NCI-H187 (cell line): ENCODE data around the gene SEMA5A.

ENCODE experiments used
- DNase-seq, 2 experiments: peaks; one replicate each; lab custom pipeline; 2025; lab: John Stamatoyannopoulos, UW

The SEMA5A gene

GRCh38 chr5:9169557-9169902, 376.3 kb downstream of the SEMA5A start:
- DNase-seq, result no peak

GRCh38 chr5:9168791-9169556, 376.9 kb downstream of the SEMA5A start:
- no peak for DNase-seq

- DNase-seq, result no peak
These were observed 379.4 kb downstream of the SEMA5A start for GRCh38 chr5:9166202-9167112.

GRCh38 chr5:9165546-9165945, 380.3 kb downstream of the SEMA5A start:
- DNase-seq, result no peak

- DNase-seq, result no peak
These were observed 385.1 kb downstream of the SEMA5A start for GRCh38 chr5:9160747-9161146.

- no peak for DNase-seq
These were observed 388.1 kb downstream of the SEMA5A start for GRCh38 chr5:9157811-9158210.

GRCh38 chr5:9157020-9157419, 388.9 kb downstream of the SEMA5A start:
- DNase-seq, result no peak

- DNase-seq, result no peak
These were observed 389.6 kb downstream of the SEMA5A start for GRCh38 chr5:9156282-9156681.

- DNase-seq, result no peak
These were observed 394.0 kb downstream of the SEMA5A start for GRCh38 chr5:9151684-9152427.

- no peak for DNase-seq
These were observed 395.9 kb downstream of the SEMA5A start for GRCh38 chr5:9149988-9150387.

- DNase-seq, result no peak
These were observed 397.6 kb downstream of the SEMA5A start for GRCh38 chr5:9148242-9148641.

GRCh38 chr5:9140711-9141110, 405.2 kb downstream of the SEMA5A start:
- DNase-seq, result no peak

- DNase-seq, result no peak
These were observed 405.7 kb downstream of the SEMA5A start for GRCh38 chr5:9140202-9140601.

- no peak for DNase-seq
These were observed 406.5 kb downstream of the SEMA5A start for GRCh38 chr5:9139344-9139743.

- DNase-seq, result no peak
These were observed 417.7 kb downstream of the SEMA5A start for GRCh38 chr5:9128136-9128535.

- no peak for DNase-seq
These were observed 419.4 kb downstream of the SEMA5A start for GRCh38 chr5:9126490-9126889.

GRCh38 chr5:9125852-9126251, 420.0 kb downstream of the SEMA5A start:
- DNase-seq, result no peak

- no peak for DNase-seq
These were observed 421.0 kb downstream of the SEMA5A start for GRCh38 chr5:9124838-9125237.

GRCh38 chr5:9124071-9124470, 421.8 kb downstream of the SEMA5A start:
- DNase-seq, result no peak

- no peak for DNase-seq
These were observed 423.3 kb downstream of the SEMA5A start for GRCh38 chr5:9122528-9122927.

GRCh38 chr5:9121597-9121996, 424.3 kb downstream of the SEMA5A start:
- DNase-seq, result no peak

- no peak for DNase-seq
These were observed 427.0 kb downstream of the SEMA5A start for GRCh38 chr5:9118852-9119251.

- no peak for DNase-seq
These were observed 430.8 kb downstream of the SEMA5A start for GRCh38 chr5:9115093-9115492.
